Bronchial epithelial cell (primary cell): ENCODE measurements around the gene RET. TPM values are rescaled to one million over a fixed set of nuclear protein-coding genes. Genes with fewer than 3 reads are reported as not detected.

Experiments
- DNase-seq: peaks from one replicate; pipeline ENCODE4 v3.0.0-alpha.2; 2010; ENCODE audit warnings: low read depth
- FAIRE-seq: peaks from 2 replicates; lab custom pipeline; 2011; peaks lifted over from hg19 to GRCh38; lab: Jason Lieb, UNC
- H3K27me3 ChIP-seq: 2 replicates; pipeline ENCODE4 v1.5.1; 2011; ENCODE audit warnings: low read length; ENCODE audit not compliant: control insufficient read depth, insufficient read depth
- H3K36me3 ChIP-seq: 2 replicates; pipeline ENCODE4 v1.5.1; 2011; ENCODE audit warnings: low read length; ENCODE audit not compliant: control insufficient read depth, insufficient read depth
- H3K4me3 ChIP-seq: 2 replicates; pipeline ENCODE4 v1.5.1; 2011; ENCODE audit warnings: mild to moderate bottlenecking, low read depth, low read length, control low read depth
- total RNA-seq: library from RNA; depleted of rRNA; stranded (reverse); fragments of >200 nt; gene quantifications from 2 replicates; pipeline ENCODE4 v1.2.1, GENCODE V29; 2014
- TF ChIP-seq, protein P1 (sequence below): IDR thresholded peaks from 2 replicates; pipeline ENCODE4 v1.5.1; 2011; ENCODE audit warnings: mild to moderate bottlenecking, moderate library complexity, low read length, control low read depth, inconsistent platforms; ENCODE audit not compliant: insufficient read depth, severe bottlenecking

RET gene
- total RNA-seq, 1 donor from 2014 or later: 0.53 TPM

GRCh38 chr10:43117777-43118583, 41.1 kb downstream of the RET start:
- TF ChIP-seq, protein P1, sequence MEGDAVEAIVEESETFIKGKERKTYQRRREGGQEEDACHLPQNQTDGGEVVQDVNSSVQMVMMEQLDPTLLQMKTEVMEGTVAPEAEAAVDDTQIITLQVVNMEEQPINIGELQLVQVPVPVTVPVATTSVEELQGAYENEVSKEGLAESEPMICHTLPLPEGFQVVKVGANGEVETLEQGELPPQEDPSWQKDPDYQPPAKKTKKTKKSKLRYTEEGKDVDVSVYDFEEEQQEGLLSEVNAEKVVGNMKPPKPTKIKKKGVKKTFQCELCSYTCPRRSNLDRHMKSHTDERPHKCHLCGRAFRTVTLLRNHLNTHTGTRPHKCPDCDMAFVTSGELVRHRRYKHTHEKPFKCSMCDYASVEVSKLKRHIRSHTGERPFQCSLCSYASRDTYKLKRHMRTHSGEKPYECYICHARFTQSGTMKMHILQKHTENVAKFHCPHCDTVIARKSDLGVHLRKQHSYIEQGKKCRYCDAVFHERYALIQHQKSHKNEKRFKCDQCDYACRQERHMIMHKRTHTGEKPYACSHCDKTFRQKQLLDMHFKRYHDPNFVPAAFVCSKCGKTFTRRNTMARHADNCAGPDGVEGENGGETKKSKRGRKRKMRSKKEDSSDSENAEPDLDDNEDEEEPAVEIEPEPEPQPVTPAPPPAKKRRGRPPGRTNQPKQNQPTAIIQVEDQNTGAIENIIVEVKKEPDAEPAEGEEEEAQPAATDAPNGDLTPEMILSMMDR: no peak
- FAIRE-seq (peak; percentile 7), DNase-seq (no peak)
- H3K4me3 ChIP-seq: no peak overlapping the region
- peaks cover 3% of the 10 kb centered on the region for H3K27me3 ChIP-seq
- no peaks in the 10 kb centered on the region for H3K36me3 ChIP-seq

DNA sequence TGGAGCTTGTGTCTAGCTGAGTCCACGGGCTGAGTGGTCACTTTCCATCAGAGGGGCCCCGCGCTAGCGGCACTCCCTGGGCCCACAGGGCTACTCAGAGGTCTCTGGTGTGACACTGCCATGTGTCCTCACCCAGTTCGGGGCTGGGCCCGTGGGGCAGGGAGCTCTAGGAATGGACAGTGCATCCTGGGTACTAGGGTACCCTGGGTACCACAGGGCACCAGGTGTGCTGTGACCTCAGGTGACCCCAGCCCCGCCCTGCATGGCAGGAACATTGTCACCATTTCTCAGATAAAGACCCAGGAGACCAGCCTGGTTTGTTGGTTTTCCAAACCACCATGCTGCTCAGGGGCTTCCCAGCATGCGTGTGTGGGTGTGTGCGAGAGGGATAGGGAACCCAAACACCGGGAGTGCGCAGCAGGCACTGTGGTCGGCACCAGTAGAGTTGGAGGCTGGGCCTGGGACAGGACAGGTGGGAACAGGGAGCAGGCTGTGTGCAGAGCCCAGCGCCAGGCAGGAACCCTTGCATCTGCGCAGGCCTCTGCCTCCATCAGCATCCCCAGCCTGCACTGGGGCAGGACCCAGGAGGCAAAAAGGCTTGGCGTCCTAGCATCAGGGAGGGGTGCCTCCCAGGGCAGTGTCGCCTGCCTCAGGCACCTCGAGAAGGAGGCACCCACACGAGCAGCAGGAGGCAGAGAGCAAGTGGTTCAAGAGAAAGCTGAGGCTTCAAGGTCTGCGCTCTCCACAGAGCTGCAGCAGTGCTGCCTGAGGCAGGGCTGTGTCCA, 42.0 kb downstream of the RET start:
- DNase-seq (no peak), FAIRE-seq (no peak)
- Histone ChIP-seq H3K27me3 (peaks cover 5% of the 10 kb centered on the region), H3K4me3 (no peak overlapping the region), H3K36me3 (no peaks in the 10 kb centered on the region)
- TF ChIP-seq, protein P1: no peak

DNA sequence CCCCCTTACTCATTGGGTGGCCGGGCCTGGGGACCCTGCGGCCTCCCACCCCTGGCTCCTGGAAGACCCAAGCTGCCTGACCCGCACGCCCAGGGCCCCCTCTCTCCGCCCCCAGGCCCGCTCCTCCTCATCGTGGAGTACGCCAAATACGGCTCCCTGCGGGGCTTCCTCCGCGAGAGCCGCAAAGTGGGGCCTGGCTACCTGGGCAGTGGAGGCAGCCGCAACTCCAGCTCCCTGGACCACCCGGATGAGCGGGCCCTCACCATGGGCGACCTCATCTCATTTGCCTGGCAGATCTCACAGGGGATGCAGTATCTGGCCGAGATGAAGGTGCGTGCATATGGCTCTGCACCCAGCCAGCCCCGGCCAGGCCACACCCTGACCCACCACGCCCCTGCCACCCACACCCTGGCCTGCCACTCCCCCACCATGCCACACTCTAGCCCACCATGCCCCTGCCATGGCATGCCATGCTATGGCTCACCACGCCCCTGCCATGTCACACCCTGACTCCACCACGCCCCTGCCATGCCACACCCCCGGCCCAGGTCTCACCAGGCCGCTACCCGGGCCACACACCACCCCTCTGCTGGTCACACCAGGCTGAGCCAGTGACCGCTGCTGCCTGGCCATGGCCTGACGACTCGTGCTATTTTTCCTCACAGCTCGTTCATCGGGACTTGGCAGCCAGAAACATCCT, 42.7 kb downstream of the RET start:
- TF ChIP-seq, protein P1: no peak
- FAIRE-seq (no peak), DNase-seq (no peak)
- H3K27me3 ChIP-seq: peaks cover 5% of the 10 kb centered on the region
- H3K4me3 ChIP-seq: no peak overlapping the region
- no peaks in the 10 kb centered on the region for H3K36me3 ChIP-seq

DNA sequence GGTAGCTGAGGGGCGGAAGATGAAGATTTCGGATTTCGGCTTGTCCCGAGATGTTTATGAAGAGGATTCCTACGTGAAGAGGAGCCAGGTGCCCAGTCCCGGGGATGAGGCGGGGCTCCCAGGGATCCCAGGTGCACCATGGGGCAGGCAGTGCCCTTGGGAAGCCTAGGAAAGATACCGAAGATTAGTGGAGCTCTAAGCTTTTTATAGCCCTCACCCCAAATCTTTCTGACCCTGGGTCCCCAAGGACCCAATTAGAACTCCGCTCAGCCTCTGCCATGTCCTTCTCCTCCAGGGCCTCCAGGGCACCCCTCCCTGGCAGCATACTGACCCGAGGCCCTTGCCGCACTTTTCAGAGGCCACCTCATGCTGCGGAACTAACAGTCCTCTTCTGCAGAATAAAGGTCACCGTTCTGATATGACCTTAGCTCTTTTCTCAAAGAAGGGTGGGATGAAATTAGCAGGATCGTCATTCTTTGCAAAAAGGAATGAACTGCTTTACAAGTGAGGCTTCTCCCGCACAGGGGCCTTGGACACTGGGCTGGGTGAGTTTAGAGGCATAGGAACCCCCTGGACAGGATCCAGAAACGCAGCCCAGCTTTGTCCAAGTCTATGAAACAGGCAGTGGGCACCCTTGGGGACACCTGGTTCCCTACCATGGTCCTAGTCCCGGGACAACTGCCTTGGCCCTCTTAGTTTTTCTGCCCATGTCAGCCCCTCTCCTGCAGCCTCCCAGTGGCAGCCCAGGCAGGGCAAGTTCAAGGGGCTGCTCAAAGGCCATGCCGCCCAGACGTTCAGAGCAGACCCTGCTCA, 43.5 kb downstream of the RET start:
- no peak for FAIRE-seq
- TF ChIP-seq, protein P1: no peak
- no peak for DNase-seq
- Histone ChIP-seq H3K36me3 (no peaks in the 10 kb centered on the region), H3K27me3 (peaks cover 5% of the 10 kb centered on the region), H3K4me3 (no peak overlapping the region)

GRCh38 chr10:43120929-43121314, 44.1 kb downstream of the RET start:
- Histone ChIP-seq H3K4me3 (no peak overlapping the region), H3K36me3 (no peaks in the 10 kb centered on the region), H3K27me3 (peaks cover 5% of the 10 kb centered on the region)
- DNase-seq: no peak
- no peak for FAIRE-seq
- TF ChIP-seq, protein P1: no peak
